Measurements from ENCODE around the gene SEZ6. TPM values are rescaled to one million over a fixed set of nuclear protein-coding genes. Genes with fewer than 3 reads are reported as not detected.

SEZ6 gene
- total RNA-seq, 1 experiment from 2014 or later = not detected

DNA sequence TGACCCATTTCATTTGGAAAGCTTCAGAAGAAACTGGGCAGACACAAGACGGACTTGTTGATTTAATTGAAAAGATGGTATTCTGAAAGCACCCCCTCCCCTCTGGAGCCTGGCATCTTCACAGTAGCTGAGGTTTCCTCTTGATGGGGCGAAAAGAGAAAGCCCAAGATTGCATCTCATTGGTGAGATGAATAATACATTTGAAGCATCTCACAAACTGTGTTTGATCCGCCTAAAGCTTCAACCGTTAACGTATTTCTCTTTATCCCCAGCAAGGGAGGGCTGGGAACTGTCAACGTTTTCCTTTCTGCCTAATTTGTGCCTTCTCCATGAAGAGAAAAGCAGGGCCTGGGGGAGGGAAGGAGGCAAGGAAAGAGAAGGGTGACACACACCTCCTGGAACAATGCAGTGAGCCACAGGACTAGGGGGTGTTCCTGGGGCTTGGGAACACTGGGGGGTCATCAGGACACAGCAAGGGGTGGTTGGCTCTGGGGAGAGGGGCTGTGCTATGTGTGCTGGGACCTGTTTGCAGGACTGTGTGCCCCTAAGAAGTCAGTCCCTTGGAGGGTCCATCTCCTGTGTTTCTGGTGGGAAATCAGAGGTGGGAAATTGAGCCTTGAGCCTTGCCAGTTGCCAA lies 18.6 kb upstream of the SEZ6 start:
- ATAC-seq = no peak
- no peaks in the 10 kb centered on the region for H3K79me2 ChIP-seq (ENCODE audit: low read length)
- H4K20me1 ChIP-seq (ENCODE audit: low read length) = no peaks in the 10 kb centered on the region
- no peaks in the 10 kb centered on the region for H3K4me1 ChIP-seq (ENCODE audit: insufficient read depth, low read length)
- H3K9ac ChIP-seq (ENCODE audit: low read length) = no peak overlapping the region
- TF ChIP-seq EZH2 (IDR thresholded peaks at IDR 0.05; ENCODE audit: low read length, unreplicated experiment) = no peak
- TF ChIP-seq EZH2phosphoT487 (IDR thresholded peaks at IDR 0.05; ENCODE audit: borderline replicate concordance, low read length) = no peak
- TF ChIP-seq, protein P1, sequence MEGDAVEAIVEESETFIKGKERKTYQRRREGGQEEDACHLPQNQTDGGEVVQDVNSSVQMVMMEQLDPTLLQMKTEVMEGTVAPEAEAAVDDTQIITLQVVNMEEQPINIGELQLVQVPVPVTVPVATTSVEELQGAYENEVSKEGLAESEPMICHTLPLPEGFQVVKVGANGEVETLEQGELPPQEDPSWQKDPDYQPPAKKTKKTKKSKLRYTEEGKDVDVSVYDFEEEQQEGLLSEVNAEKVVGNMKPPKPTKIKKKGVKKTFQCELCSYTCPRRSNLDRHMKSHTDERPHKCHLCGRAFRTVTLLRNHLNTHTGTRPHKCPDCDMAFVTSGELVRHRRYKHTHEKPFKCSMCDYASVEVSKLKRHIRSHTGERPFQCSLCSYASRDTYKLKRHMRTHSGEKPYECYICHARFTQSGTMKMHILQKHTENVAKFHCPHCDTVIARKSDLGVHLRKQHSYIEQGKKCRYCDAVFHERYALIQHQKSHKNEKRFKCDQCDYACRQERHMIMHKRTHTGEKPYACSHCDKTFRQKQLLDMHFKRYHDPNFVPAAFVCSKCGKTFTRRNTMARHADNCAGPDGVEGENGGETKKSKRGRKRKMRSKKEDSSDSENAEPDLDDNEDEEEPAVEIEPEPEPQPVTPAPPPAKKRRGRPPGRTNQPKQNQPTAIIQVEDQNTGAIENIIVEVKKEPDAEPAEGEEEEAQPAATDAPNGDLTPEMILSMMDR (conservative IDR thresholded peaks at IDR 0.05; ENCODE audit: low read depth, low read length) = no peak
- H3K36me3 ChIP-seq (ENCODE audit: low read depth, low read length) = no peaks in the 10 kb centered on the region
- H3F3A ChIP-seq (ENCODE audit: low read length, unreplicated experiment) = no peaks in the 10 kb centered on the region
- H3K4me2 ChIP-seq (ENCODE audit: low read length) = no peak overlapping the region
- no peak overlapping the region for H2AFZ ChIP-seq (ENCODE audit: low read length)
- no peak overlapping the region for H3K27ac ChIP-seq (ENCODE audit: low read length)
- CTCF ChIA-PET = no interaction called here
- no TSS peak for BruUV-seq (replicated peaks)
- no peak overlapping the region for H3K4me3 ChIP-seq (ENCODE audit: low read length)
- H3K9me3 ChIP-seq (ENCODE audit: low read length) = no peaks in the 10 kb centered on the region
- DNase-seq = no peak
- H3K9me2 ChIP-seq (replicated peaks; ENCODE audit: low read length) = no peaks in the 10 kb centered on the region
- H3K27me3 ChIP-seq (ENCODE audit: low read length) = peaks cover 74% of the 10 kb centered on the region
- POLR2A ChIA-PET (ENCODE audit: unreplicated experiment) = no interaction called here
- intact Hi-C loops (cut with micrococcal nuclease) = no loop called here

DNA sequence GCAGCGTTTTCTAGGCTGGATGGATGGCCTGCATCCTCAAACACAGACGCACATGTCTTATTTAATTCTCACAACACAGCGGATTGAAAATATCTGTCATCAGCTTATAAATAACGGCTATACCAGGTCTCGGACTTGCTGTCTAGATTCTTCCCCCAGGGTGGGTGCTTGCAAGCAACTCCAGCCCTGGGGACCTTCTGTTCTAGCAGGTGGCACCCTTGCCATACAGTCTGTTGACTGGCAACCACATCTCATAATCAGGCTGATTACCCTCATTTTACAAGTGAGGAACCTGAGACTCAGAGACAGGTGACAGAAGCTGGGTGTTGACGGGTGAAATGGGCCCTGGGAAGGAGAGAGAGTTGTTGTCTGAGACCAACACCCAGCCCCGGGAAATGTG lies 16.2 kb upstream of the SEZ6 start:
- BruUV-seq (replicated peaks) = no TSS peak

DNA sequence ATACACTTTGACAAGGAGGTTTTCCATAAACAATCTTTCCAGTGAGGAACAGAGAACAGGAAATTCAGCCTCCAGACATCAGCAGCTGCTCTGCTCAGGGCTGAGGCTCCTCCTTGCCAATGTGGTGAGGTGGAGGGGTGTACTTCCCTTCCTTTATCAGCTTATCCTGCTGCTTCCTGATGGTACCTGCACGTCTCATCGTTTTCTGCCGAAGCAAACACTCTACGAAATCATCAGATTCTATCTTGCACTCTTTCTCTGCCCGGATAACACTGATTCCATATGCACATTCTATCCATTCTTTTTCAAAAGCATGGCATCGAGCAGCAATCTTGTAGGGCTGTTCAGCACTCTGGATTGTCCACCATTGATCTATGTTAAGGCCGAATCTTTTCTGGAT lies 15.4 kb upstream of the SEZ6 start:
- H3K27me3 ChIP-seq (ENCODE audit: low read length) = peaks cover 64% of the 10 kb centered on the region
- no TSS peak for BruUV-seq (replicated peaks)
- TF ChIP-seq EZH2 (IDR thresholded peaks at IDR 0.05; ENCODE audit: low read length, unreplicated experiment) (no peak), EZH2phosphoT487 (IDR thresholded peaks at IDR 0.05; ENCODE audit: borderline replicate concordance, low read length) (no peak)
- TF ChIP-seq, protein P1 (conservative IDR thresholded peaks at IDR 0.05; ENCODE audit: low read depth, low read length) = no peak
- H3K36me3 ChIP-seq (ENCODE audit: low read depth, low read length) = no peaks in the 10 kb centered on the region
- ATAC-seq (no peak), DNase-seq (no peak)
- no peaks in the 10 kb centered on the region for H3K9me2 ChIP-seq (replicated peaks; ENCODE audit: low read length)
- no peaks in the 10 kb centered on the region for H3K79me2 ChIP-seq (ENCODE audit: low read length)
- no peaks in the 10 kb centered on the region for H3F3A ChIP-seq (ENCODE audit: low read length, unreplicated experiment)
- no peak overlapping the region for H3K4me2 ChIP-seq (ENCODE audit: low read length)
- H3K27ac ChIP-seq (ENCODE audit: low read length) = no peak overlapping the region
- intact Hi-C loops (cut with micrococcal nuclease) = no loop called here
- no peaks in the 10 kb centered on the region for H4K20me1 ChIP-seq (ENCODE audit: low read length)
- no peaks in the 10 kb centered on the region for H3K9me3 ChIP-seq (ENCODE audit: low read length)
- POLR2A ChIA-PET (ENCODE audit: unreplicated experiment) = no interaction called here
- CTCF ChIA-PET = no interaction called here
- H2AFZ ChIP-seq (ENCODE audit: low read length) = no peak overlapping the region
- no peak overlapping the region for H3K9ac ChIP-seq (ENCODE audit: low read length)
- H3K4me3 ChIP-seq (ENCODE audit: low read length) = no peak overlapping the region
- H3K4me1 ChIP-seq (ENCODE audit: insufficient read depth, low read length) = no peaks in the 10 kb centered on the region

More for the DNA sequence above, 16.2 kb upstream of the SEZ6 start:
- Histone ChIP-seq H3F3A (ENCODE audit: low read length, unreplicated experiment) (no peaks in the 10 kb centered on the region), H3K4me1 (ENCODE audit: insufficient read depth, low read length) (no peaks in the 10 kb centered on the region), H3K9ac (ENCODE audit: low read length) (no peak overlapping the region), H3K27ac (ENCODE audit: low read length) (no peak overlapping the region), H3K27me3 (ENCODE audit: low read length) (peaks cover 60% of the 10 kb centered on the region), H3K4me3 (ENCODE audit: low read length) (no peak overlapping the region), H3K36me3 (ENCODE audit: low read depth, low read length) (no peaks in the 10 kb centered on the region), H3K4me2 (ENCODE audit: low read length) (no peak overlapping the region), H3K79me2 (ENCODE audit: low read length) (no peaks in the 10 kb centered on the region), H2AFZ (ENCODE audit: low read length) (no peak overlapping the region), H4K20me1 (ENCODE audit: low read length) (no peaks in the 10 kb centered on the region), H3K9me2 (replicated peaks; ENCODE audit: low read length) (no peaks in the 10 kb centered on the region), H3K9me3 (ENCODE audit: low read length) (no peaks in the 10 kb centered on the region)
- no peak for ATAC-seq
- ChIA-PET POLR2A (ENCODE audit: unreplicated experiment) (no interaction called here), CTCF (no interaction called here)
- TF ChIP-seq EZH2 (IDR thresholded peaks at IDR 0.05; ENCODE audit: low read length, unreplicated experiment) = no peak
- TF ChIP-seq, protein P1 (conservative IDR thresholded peaks at IDR 0.05; ENCODE audit: low read depth, low read length) = no peak
- no peak for TF ChIP-seq EZH2phosphoT487 (IDR thresholded peaks at IDR 0.05; ENCODE audit: borderline replicate concordance, low read length)
- DNase-seq = no peak
- intact Hi-C loops (cut with micrococcal nuclease) = no loop called here
